MM.1S (cell line): ENCODE data around the gene GRHPR.
A peak's percentile ranks its signal among the peaks of the same experiment; 100 is the strongest.

ENCODE experiments used
- DNase-seq: peaks from one replicate; pipeline ENCODE4 v3.0.0-alpha.2; 2015
- H2AFZ ChIP-seq: fragments of 300-600 bp; sonication (generic); 2 replicates; pipeline ENCODE4 v1.6.0; 2016; ENCODE audit warnings: antibody characterized with exemption, low read length
- H3F3A ChIP-seq: fragments of 300-600 bp; sonication (generic); 2 replicates; pipeline ENCODE4 v1.6.1; 2016; ENCODE audit warnings: mild to moderate bottlenecking, antibody characterized with exemption, low read length, moderate library complexity, mixed read lengths; ENCODE audit not compliant: insufficient read depth
- H3K27ac ChIP-seq: fragments of 300-600 bp; sonication (generic); 2 replicates; pipeline ENCODE4 v1.5.1; 2016; ENCODE audit warnings: mild to moderate bottlenecking, low read length
- H3K27me3 ChIP-seq: fragments of 300-600 bp; sonication (generic); replicated peaks from 2 replicates; pipeline ENCODE4 v1.6.0; 2016; ENCODE audit warnings: low read length; ENCODE audit not compliant: insufficient read depth
- H3K36me3 ChIP-seq: fragments of 300-600 bp; sonication (generic); replicated peaks from 2 replicates; pipeline ENCODE4 v1.6.1; 2016; ENCODE audit warnings: mild to moderate bottlenecking, low read length, mixed read lengths; ENCODE audit not compliant: insufficient read depth
- H3K4me1 ChIP-seq: fragments of 300-600 bp; sonication (generic); 2 replicates; pipeline ENCODE4 v1.6.1; 2016; ENCODE audit warnings: low read length, mixed read lengths
- H3K4me2 ChIP-seq: fragments of 300-600 bp; sonication (generic); 2 replicates; pipeline ENCODE4 v1.6.0; 2016; ENCODE audit warnings: low read depth, low read length
- H3K4me3 ChIP-seq: fragments of 300-600 bp; sonication (generic); 2 replicates; pipeline ENCODE4 v1.5.1; 2016; ENCODE audit warnings: low read length, mixed read lengths
- H3K79me2 ChIP-seq: fragments of 300-600 bp; sonication (generic); 2 replicates; pipeline ENCODE4 v1.6.1; 2016; ENCODE audit warnings: mixed run types, low read length, mixed read lengths
- H3K9ac ChIP-seq: fragments of 300-600 bp; sonication (generic); 2 replicates; pipeline ENCODE4 v1.6.1; 2016; ENCODE audit warnings: low read length, mixed read lengths
- H3K9me2 ChIP-seq: fragments of 300-600 bp; sonication (generic); replicated peaks from 2 replicates; pipeline ENCODE4 v1.6.1; 2016; ENCODE audit warnings: mild to moderate bottlenecking, low read length, mixed read lengths; ENCODE audit not compliant: insufficient read depth
- H3K9me3 ChIP-seq: fragments of 300-600 bp; sonication (generic); replicated peaks from 2 replicates; pipeline ENCODE4 v1.6.1; 2016; ENCODE audit warnings: mild to moderate bottlenecking, low read length, mixed read lengths; ENCODE audit not compliant: insufficient read depth
- H4K20me1 ChIP-seq: fragments of 300-600 bp; sonication (generic); 2 replicates; pipeline ENCODE4 v1.6.1; 2016; ENCODE audit warnings: mild to moderate bottlenecking, low read length, moderate library complexity, mixed read lengths; ENCODE audit not compliant: insufficient read depth
- EZH2 ChIP-seq: fragments of 300-600 bp; sonication (generic); optimal IDR thresholded peaks from 2 replicates; pipeline ENCODE3; 2017; ENCODE audit warnings: low read depth, mild to moderate bottlenecking, antibody characterized with exemption, low read length, mixed read lengths
- EZH2phosphoT487 ChIP-seq: fragments of 300-600 bp; sonication (generic); IDR thresholded peaks from 2 replicates; pipeline ENCODE4 v1.6.1; 2018; ENCODE audit warnings: antibody characterized with exemption, low read length
- TF ChIP-seq, protein P1 (sequence below): fragments of 300-600 bp; sonication (generic); IDR thresholded peaks from 2 replicates; pipeline ENCODE4 v1.5.1; 2016; ENCODE audit warnings: antibody characterized with exemption, low read length, mixed read lengths

Gene GRHPR

GRCh38 chr9:37410354-37410861 lies 12.1 kb upstream of the GRHPR start:
- DNase-seq, result no peak
- Histone ChIP-seq H3K4me1 (peaks cover 16% of the 10 kb centered on the region), H3K36me3 (no peaks in the 10 kb centered on the region), H3K9me2 (no peaks in the 10 kb centered on the region), H3K79me2 (no peaks in the 10 kb centered on the region), H3F3A (peaks cover 14% of the 10 kb centered on the region), H3K9me3 (no peaks in the 10 kb centered on the region), H2AFZ (no peak overlapping the region), H3K4me3 (no peak overlapping the region), H3K27ac (no peak overlapping the region), H4K20me1 (no peaks in the 10 kb centered on the region), H3K27me3 (peaks cover 48% of the 10 kb centered on the region), H3K4me2 (no peak overlapping the region), H3K9ac (no peak overlapping the region)
- TF ChIP-seq, protein P1, sequence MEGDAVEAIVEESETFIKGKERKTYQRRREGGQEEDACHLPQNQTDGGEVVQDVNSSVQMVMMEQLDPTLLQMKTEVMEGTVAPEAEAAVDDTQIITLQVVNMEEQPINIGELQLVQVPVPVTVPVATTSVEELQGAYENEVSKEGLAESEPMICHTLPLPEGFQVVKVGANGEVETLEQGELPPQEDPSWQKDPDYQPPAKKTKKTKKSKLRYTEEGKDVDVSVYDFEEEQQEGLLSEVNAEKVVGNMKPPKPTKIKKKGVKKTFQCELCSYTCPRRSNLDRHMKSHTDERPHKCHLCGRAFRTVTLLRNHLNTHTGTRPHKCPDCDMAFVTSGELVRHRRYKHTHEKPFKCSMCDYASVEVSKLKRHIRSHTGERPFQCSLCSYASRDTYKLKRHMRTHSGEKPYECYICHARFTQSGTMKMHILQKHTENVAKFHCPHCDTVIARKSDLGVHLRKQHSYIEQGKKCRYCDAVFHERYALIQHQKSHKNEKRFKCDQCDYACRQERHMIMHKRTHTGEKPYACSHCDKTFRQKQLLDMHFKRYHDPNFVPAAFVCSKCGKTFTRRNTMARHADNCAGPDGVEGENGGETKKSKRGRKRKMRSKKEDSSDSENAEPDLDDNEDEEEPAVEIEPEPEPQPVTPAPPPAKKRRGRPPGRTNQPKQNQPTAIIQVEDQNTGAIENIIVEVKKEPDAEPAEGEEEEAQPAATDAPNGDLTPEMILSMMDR, result no peak
- TF ChIP-seq EZH2phosphoT487, result no peak
- no peak for TF ChIP-seq EZH2

DNA sequence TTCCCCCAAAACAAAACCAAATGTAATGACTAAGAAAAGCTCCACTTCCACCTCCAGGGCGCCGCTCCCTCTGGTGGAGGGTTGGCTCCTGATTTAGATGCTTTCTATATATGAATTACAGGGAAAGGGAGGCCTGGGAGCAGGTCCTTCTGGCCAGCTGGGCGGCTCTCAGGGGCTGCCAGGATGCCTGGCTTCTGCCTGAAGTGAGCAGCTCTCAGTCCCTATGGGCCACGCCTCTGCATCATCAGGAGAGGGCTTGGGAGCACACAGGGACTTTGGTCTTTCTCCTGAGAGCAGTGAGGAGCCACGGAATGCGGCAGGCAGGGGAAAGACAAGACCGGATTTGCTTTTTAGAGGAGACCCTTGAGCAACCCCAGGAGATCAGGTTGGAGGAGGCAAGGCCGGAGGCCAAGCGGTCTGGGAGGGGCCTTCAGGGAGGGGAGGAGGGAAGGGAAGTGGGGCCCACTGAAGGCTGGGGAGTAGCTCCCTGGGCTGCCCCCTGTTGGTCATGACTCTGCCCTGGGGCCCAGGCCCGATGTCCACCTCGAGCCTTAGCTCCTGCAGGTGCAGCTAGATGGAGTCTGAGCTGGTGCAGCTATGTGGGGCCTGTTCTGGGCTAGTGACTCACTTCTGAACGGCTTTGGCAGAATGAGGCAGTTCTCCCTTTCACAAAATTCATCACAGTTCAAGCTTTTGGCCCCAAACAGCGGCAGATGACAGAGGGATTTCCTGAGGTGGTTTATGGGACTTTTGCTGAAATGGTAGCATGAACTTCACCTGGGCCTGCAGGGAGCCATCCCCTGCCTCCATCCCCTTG lies 11.3 kb upstream of the GRHPR start:
- peaks cover 16% of the 10 kb centered on the region for H3K4me1 ChIP-seq
- no peak overlapping the region for H2AFZ ChIP-seq
- H3K4me3 ChIP-seq, result no peak overlapping the region
- no peaks in the 10 kb centered on the region for H3K79me2 ChIP-seq
- H3K9ac ChIP-seq, result no peak overlapping the region
- H3K4me2 ChIP-seq, result no peak overlapping the region
- TF ChIP-seq, protein P1, result peak; percentile 3; the same call in 1 of the 2 replicates
- no peak for TF ChIP-seq EZH2
- no peak for TF ChIP-seq EZH2phosphoT487
- H3K27ac ChIP-seq, result no peak overlapping the region
- no peaks in the 10 kb centered on the region for H4K20me1 ChIP-seq
- H3K27me3 ChIP-seq, result peaks cover 48% of the 10 kb centered on the region
- H3F3A ChIP-seq, result peaks cover 14% of the 10 kb centered on the region
- H3K36me3 ChIP-seq, result no peaks in the 10 kb centered on the region
- H3K9me2 ChIP-seq, result no peaks in the 10 kb centered on the region
- DNase-seq, result no peak
- H3K9me3 ChIP-seq, result no peaks in the 10 kb centered on the region

- Histone ChIP-seq H3K9me3 (no peaks in the 10 kb centered on the region), H4K20me1 (no peaks in the 10 kb centered on the region), H3K4me2 (no peak overlapping the region), H3K36me3 (no peaks in the 10 kb centered on the region), H3K27ac (no peak overlapping the region), H3K27me3 (peaks cover 48% of the 10 kb centered on the region), H3K9me2 (no peaks in the 10 kb centered on the region), H3K9ac (no peak overlapping the region), H3K4me1 (peaks cover 16% of the 10 kb centered on the region), H3K79me2 (no peaks in the 10 kb centered on the region), H3F3A (peaks cover 14% of the 10 kb centered on the region), H3K4me3 (no peak overlapping the region), H2AFZ (no peak overlapping the region)
- TF ChIP-seq, protein P1, result no peak
- no peak for DNase-seq
Observed at GRCh38 chr9:37412431-37413151, 9.9 kb upstream of the GRHPR start.
